ENCODE data around the gene HS1BP3.

- TF ChIP-seq CTCF (IDR thresholded peaks at IDR 0.05) (no peak), POLR2A (IDR thresholded peaks at IDR 0.05) (no peak)
Observed at GRCh38 chr2:20657522-20658235, 6.8 kb upstream of the HS1BP3 start.
